Adipose tissue (tissue), 3 donors: ENCODE measurements around the gene SLAMF1. TPM values are rescaled to one million over a fixed set of nuclear protein-coding genes. Genes with fewer than 3 reads are reported as not detected.

Experiments
- polyA plus RNA-seq, 3 donors: library from polyadenylated mRNA; stranded (reverse); fragments of 200-250 nt; gene quantifications; one replicate each; pipeline ENCODE4 v1.2.3, GENCODE V29; 2013
- donor health status: healthy with polysubstance abuse.
- donor health status: Bipolar disorder and iron deficiency.
- donor health status: healthy.

Gene SLAMF1
- polyA plus RNA-seq, 3 donors = 0.12 to 3.6 TPM; not detected in 1

Other genes starting within 250 kb of the SLAMF1 start
- gene VANGL2, start 246.5 kb downstream of the SLAMF1 start, polyA plus RNA-seq = 1 to 10 TPM in 2 of 3 donors, under 1 TPM in 1; 0.58 to 1.9 (median 1.2) TPM
- gene SLAMF6, start 123.8 kb downstream of the SLAMF1 start, polyA plus RNA-seq = under 1 TPM; 0.22 to 0.73 (median 0.48) TPM
- 1 to 10 TPM in 2 of 3 donors, under 1 TPM in 1; 0.40 to 1.4 (median 1.0) TPM for gene CD84, start 67.5 kb downstream of the SLAMF1 start, polyA plus RNA-seq
- gene CD48, start 64.8 kb upstream of the SLAMF1 start, polyA plus RNA-seq = 10 to 100 TPM in 1 of 3 donors, 1 to 10 TPM in 2; 3.3 to 12.7 (median 3.7) TPM
- gene SLAMF7, start 92.2 kb upstream of the SLAMF1 start, polyA plus RNA-seq = under 1 TPM; 0.34 to 0.65 (median 0.35) TPM
- gene LY9, start 149.1 kb upstream of the SLAMF1 start, polyA plus RNA-seq = under 1 TPM in 2 of 3 donors, not detected in 1; 0.44 to 0.52 TPM
- gene CD244, start 215.8 kb upstream of the SLAMF1 start, polyA plus RNA-seq = under 1 TPM; 0.02 to 0.48 (median 0.45) TPM
- 100 to 1,000 TPM in 1 of 3 donors, 10 to 100 TPM in 1, 1 to 10 TPM in 1; 1.7 to 121 (median 15.7) TPM for gene ITLN1, start 238.1 kb upstream of the SLAMF1 start, polyA plus RNA-seq